Tibial artery (tissue), 4 donors: ENCODE measurements around the gene ROR1.

Source experiments
- DNase-seq, 2 donors: peaks; one replicate each; pipeline ENCODE4 v3.0.0-alpha.2; 2019
- H3K27ac ChIP-seq, 2 donors: fragments of 200-600 bp; sonication (generic) in 1 of 2; 1 replicate in 1 of 2; 2 replicates in 1 of 2; pipeline ENCODE4 v1.5.1; 2018 to 2019; ENCODE audit warnings: mild to moderate bottlenecking in 1 of 2
- H3K27me3 ChIP-seq, 2 donors: fragments of 200-600 bp; sonication (generic) in 1 of 2; one replicate each; pipeline versions ENCODE4 v1.5.1 to v1.6.0; 2016 to 2019
- H3K36me3 ChIP-seq, 3 donors: fragments of 200-600 bp; sonication (generic) in 2 of 3; one replicate each; pipeline ENCODE4 v1.5.1; 2016 to 2019; ENCODE audit warnings: mild to moderate bottlenecking in 2 of 3
- H3K4me1 ChIP-seq, 4 donors: fragments of 200-600 bp; sonication (generic) in 2 of 4; 1 replicate in 3 of 4; 2 replicates in 1 of 4; pipeline ENCODE4 v1.5.1; 2016 to 2019
- H3K4me3 ChIP-seq, 2 donors: fragments of 200-600 bp; sonication (generic) in 1 of 2; 1 replicate in 1 of 2; 2 replicates in 1 of 2; pipeline ENCODE4 v1.5.1; 2018 to 2019; ENCODE audit warnings: mild to moderate bottlenecking in 2 of 2
- H3K9me3 ChIP-seq, 3 donors: fragments of 200-600 bp; sonication (generic) in 1 of 3; one replicate each; pipeline ENCODE4 v1.5.1; 2016 to 2019
- intact Hi-C: fragments of 100-400 bp; cut with DNase I; formaldehyde crosslinking; loops from one replicate; pipeline ENCODE4 v1.15.0; 2023; ENCODE audit warnings: low total_unique reads
- TF ChIP-seq, protein P1 (sequence below), 2 experiments: fragments of 200-600 bp in 1 of 2; fragments of 450-650 bp in 1 of 2; IDR thresholded peaks; one replicate each; pipeline ENCODE4 v1.5.1; 2017 to 2019; ENCODE audit warnings: antibody characterized with exemption in 2 of 2, mild to moderate bottlenecking in 1 of 2, moderate library complexity in 1 of 2

ROR1 gene

DNA sequence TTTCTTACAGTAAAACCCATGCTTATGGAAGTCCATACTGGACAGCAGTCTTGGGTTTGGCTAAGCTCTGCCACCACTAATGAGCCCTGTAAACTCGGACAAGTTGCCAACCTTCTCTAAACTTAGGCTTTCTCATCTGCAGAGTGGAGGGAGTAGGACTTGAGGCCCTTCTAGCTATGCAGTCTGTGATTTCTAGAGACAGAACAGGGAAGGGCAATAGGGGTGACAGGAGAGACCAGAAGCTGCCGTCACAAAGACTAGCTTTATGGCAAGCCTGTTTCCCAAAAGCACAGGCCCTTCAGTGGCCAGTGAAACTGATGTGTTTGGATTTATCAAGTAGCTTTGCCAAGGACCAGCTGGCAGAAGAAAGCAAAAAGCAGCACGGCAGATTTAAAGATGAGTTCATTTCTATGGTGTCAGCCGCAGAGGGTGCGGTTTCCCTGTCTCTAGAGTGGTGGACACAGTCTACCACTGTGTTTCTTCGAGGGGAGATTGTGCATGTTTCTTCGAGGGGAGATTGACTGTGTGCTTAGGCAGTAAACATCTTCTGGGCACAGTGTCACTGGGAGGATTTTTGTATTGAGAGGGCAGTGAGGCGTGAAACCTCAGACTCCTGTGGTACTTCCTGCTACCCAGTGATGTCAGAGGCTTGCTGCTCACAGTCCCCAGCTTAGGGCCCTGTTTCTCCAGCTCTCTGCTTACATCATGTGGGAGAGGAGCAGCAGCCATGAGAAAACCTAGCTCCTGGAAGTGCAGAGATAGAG lies 119.0 kb downstream of the ROR1 start:
- Histone ChIP-seq H3K27ac (peak overlapping the region; percentile 55 to 61), H3K36me3 (no peaks in the 10 kb centered on the region), H3K27me3 (no peaks in the 10 kb centered on the region), H3K4me3 (no peak overlapping the region), H3K4me1 (peaks cover 0 to 57% (median 8%) of the 10 kb centered on the region in 4 donors), H3K9me3 (no peaks in the 10 kb centered on the region)
- intact Hi-C loops = no loop called here
- TF ChIP-seq, protein P1, sequence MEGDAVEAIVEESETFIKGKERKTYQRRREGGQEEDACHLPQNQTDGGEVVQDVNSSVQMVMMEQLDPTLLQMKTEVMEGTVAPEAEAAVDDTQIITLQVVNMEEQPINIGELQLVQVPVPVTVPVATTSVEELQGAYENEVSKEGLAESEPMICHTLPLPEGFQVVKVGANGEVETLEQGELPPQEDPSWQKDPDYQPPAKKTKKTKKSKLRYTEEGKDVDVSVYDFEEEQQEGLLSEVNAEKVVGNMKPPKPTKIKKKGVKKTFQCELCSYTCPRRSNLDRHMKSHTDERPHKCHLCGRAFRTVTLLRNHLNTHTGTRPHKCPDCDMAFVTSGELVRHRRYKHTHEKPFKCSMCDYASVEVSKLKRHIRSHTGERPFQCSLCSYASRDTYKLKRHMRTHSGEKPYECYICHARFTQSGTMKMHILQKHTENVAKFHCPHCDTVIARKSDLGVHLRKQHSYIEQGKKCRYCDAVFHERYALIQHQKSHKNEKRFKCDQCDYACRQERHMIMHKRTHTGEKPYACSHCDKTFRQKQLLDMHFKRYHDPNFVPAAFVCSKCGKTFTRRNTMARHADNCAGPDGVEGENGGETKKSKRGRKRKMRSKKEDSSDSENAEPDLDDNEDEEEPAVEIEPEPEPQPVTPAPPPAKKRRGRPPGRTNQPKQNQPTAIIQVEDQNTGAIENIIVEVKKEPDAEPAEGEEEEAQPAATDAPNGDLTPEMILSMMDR (IDR thresholded peaks at IDR 0.05) = no peak
- peak in 1 of 2 donors; percentile 39 for DNase-seq

DNA sequence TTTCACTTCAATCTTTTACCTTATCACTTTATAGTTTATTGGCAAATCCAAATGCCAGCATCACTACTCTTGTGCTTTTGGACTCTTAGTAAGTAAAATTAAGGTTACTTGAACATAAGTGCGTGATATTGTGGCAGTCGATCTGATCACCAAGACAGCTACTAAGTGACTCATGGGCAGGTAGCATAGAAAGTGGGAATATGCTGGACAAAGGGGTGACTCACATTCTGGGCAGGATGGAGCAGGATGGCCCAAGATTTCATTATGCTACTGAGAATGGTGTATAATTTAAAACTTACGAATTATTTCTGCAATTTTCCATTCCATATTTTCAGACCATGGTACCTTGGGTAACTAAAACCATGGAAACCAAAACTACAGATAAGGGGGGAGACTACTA lies 120.2 kb downstream of the ROR1 start:
- TF ChIP-seq, protein P1 (IDR thresholded peaks at IDR 0.05) = no peak
- H3K4me3 ChIP-seq = no peak overlapping the region
- intact Hi-C loops = no loop called here
- DNase-seq = no peak
- H3K27ac ChIP-seq = peak overlapping the region; percentile 8 to 61
- no peaks in the 10 kb centered on the region for H3K27me3 ChIP-seq
- no peaks in the 10 kb centered on the region for H3K36me3 ChIP-seq
- no peaks in the 10 kb centered on the region for H3K9me3 ChIP-seq
- H3K4me1 ChIP-seq = peaks cover 0 to 68% (median 12%) of the 10 kb centered on the region in 4 donors

DNA sequence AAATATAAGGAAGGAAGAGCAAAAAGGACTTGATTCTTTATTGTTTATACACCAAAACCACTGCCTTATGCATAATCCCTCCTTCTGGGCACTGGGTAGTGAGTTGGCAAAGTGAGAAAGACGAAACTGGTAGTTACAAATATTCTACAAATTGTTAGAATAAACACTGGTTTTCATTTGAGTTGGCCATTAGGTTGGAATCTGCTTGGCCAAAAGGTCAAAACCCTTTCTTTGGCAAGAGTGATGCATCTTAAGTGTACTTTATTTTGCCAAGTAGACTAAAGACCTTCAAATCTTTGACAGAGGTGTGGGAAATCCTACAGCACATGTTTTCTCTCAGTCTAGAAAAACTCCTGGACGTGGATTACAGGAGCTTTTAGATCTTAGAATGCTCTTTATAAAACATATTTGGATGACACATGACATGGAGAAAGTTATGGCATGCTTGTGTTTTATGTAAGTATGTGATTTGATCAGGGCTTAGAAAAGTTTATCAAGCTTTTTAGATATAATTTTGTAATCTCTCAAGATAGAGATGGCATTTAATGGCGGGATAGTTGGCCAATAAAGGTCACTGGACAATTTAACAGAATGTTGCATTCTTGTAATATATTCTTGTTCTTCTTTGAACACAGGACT lies 120.9 kb downstream of the ROR1 start:
- TF ChIP-seq, protein P1 (IDR thresholded peaks at IDR 0.05) = no peak
- DNase-seq = no peak

DNA sequence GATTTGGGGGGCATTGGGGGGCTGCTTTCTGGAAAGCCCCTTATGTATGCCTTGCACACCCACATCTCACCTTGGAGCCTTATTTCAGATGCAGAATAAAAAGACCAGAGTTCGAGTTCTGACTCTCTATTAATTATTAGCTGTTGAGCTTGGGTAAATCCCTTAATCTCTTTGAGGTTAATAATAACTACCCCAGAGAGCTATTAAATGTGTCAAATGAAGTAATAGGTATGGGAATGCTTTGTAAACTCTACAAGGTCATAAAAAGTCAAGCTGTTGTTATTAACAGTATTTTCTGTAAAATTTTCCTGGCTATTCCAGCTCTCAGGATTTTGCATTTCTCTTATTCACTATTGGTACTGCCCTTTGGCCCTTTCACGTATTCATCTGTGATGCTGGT lies 122.9 kb downstream of the ROR1 start:
- Histone ChIP-seq H3K27me3 (no peaks in the 10 kb centered on the region), H3K4me1 (peaks cover 0 to 86% (median 20%) of the 10 kb centered on the region in 4 donors), H3K4me3 (no peak overlapping the region), H3K9me3 (no peaks in the 10 kb centered on the region), H3K36me3 (no peaks in the 10 kb centered on the region), H3K27ac (no peak overlapping the region)
- DNase-seq = no peak
- TF ChIP-seq, protein P1 (IDR thresholded peaks at IDR 0.05) = no peak
- intact Hi-C loops = no loop called here

More for the DNA sequence above, 120.9 kb downstream of the ROR1 start:
- peaks cover 0 to 69% (median 19%) of the 10 kb centered on the region in 4 donors for H3K4me1 ChIP-seq
- H3K4me3 ChIP-seq = no peak overlapping the region
- no peaks in the 10 kb centered on the region for H3K36me3 ChIP-seq
- peak overlapping the region; percentile 8 to 61 for H3K27ac ChIP-seq
- H3K9me3 ChIP-seq = no peaks in the 10 kb centered on the region
- intact Hi-C loops = no loop called here
- H3K27me3 ChIP-seq = no peaks in the 10 kb centered on the region

DNA sequence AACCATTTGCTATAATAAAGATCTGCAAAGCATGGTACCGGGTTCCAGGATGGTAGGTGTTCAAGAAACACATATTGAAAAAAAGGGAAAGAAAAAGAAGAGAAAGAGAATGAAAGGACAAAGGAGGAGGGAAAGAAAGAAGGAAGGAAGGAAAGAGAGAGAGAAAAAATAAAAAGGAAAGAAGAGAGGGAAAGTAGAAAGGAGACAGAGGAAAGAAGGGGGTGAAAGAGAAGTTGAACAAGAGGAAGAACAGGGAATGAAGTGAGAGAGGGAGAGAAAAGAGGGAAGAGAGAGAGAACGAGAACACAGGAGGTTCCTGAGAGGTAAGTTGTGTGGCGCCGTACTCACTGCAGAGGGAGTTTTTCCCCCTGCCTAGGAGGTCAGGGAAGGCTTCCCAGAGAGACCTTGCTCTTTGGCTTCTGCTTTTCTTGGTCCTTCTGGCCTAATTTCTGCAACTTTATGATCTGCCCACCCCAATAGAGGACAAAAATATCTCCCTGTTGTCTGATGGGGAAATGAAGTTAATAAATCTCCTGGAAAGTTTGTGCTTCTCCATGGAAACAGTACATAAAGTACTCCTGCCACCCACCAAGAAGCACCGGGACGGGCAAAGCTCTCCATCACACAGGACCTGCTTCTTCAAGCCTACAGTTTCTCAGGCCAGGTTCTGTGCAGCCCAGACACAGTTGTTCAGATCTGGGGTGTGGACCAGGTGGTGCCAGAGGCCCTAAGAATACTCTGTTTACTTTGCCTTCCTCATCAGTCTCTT lies 124.8 kb downstream of the ROR1 start:
- Histone ChIP-seq H3K27me3 (no peaks in the 10 kb centered on the region), H3K4me3 (peak overlapping the region in 1 of 2 donors; percentile 12), H3K36me3 (no peaks in the 10 kb centered on the region), H3K27ac (peak overlapping the region; percentile 66 to 77), H3K9me3 (no peaks in the 10 kb centered on the region), H3K4me1 (peaks cover 0 to 86% (median 16%) of the 10 kb centered on the region in 4 donors)
- intact Hi-C loops = no loop called here
- TF ChIP-seq, protein P1 (IDR thresholded peaks at IDR 0.05) = no peak
- peak in 1 of 2 donors; percentile 39 for DNase-seq
